GF-D8 (cell line): Measurements from ENCODE around the gene BST1.
"Not testable (repeated sequence)": the region's sequence is repeated elsewhere in the genome, so short reads cannot be mapped to it uniquely, and the experiment has no call there.

Source experiments
- DNase-seq: peaks from one replicate; lab custom pipeline; 2025; lab: John Stamatoyannopoulos, UW

Gene BST1

GRCh38 chr4:15711762-15712161 lies 8.9 kb downstream of the BST1 start:
- DNase-seq = no peak

- DNase-seq = no peak
These were observed 9.3 kb downstream of the BST1 start for GRCh38 chr4:15712214-15712613.

GRCh38 chr4:15714141-15714540 lies 11.3 kb downstream of the BST1 start:
- DNase-seq = no peak

GRCh38 chr4:15714646-15715435 lies 12.0 kb downstream of the BST1 start:
- no peak for DNase-seq

GRCh38 chr4:15716115-15716514 lies 13.2 kb downstream of the BST1 start:
- DNase-seq = no peak

- DNase-seq = no peak
These were observed 14.2 kb downstream of the BST1 start for GRCh38 chr4:15717086-15717485.

- no peak for DNase-seq
These were observed 15.0 kb downstream of the BST1 start for GRCh38 chr4:15717657-15718416.

GRCh38 chr4:15718465-15718864 lies 15.6 kb downstream of the BST1 start:
- no peak for DNase-seq

GRCh38 chr4:15718959-15719358 lies 16.1 kb downstream of the BST1 start:
- no peak for DNase-seq

GRCh38 chr4:15719506-15719905 lies 16.6 kb downstream of the BST1 start:
- peak; percentile 57 for DNase-seq

- no peak for DNase-seq
These were observed 18.0 kb downstream of the BST1 start for GRCh38 chr4:15720851-15721250.

- DNase-seq = no peak
These were observed 22.7 kb downstream of the BST1 start for GRCh38 chr4:15725608-15726007.

- DNase-seq = no peak
These were observed 27.2 kb downstream of the BST1 start for GRCh38 chr4:15729910-15730533.

GRCh38 chr4:15733061-15733460 lies 30.2 kb downstream of the BST1 start:
- DNase-seq = not testable (repeated sequence)

- no peak for DNase-seq
These were observed 32.7 kb downstream of the BST1 start for GRCh38 chr4:15735536-15735935.

GRCh38 chr4:15736514-15737050 lies 33.7 kb downstream of the BST1 start:
- DNase-seq = no peak

GRCh38 chr4:15737255-15737654 lies 34.4 kb downstream of the BST1 start:
- DNase-seq = no peak

GRCh38 chr4:15738877-15739276 lies 36.0 kb downstream of the BST1 start:
- DNase-seq = no peak

GRCh38 chr4:15740764-15741404 lies 38.0 kb downstream of the BST1 start:
- no peak for DNase-seq

- no peak for DNase-seq
These were observed 39.3 kb downstream of the BST1 start for GRCh38 chr4:15742083-15742582.

GRCh38 chr4:15742637-15743036 lies 39.8 kb downstream of the BST1 start:
- DNase-seq = no peak

GRCh38 chr4:15744016-15744545 lies 41.2 kb downstream of the BST1 start:
- DNase-seq = no peak
